Stomach smooth muscle (tissue), 2 donors: ENCODE measurements around the gene KRTAP10-11.

ENCODE experiments used
- H3K27ac ChIP-seq: one replicate; pipeline ENCODE4 v1.7.0; 2013; ENCODE audit warnings: mild to moderate bottlenecking, low read length, inconsistent platforms
- H3K27me3 ChIP-seq, 2 donors: one replicate each; pipeline ENCODE4 v1.7.0; 2013; ENCODE audit warnings: low read length in 2 of 2; ENCODE audit not compliant: insufficient read depth in 2 of 2, control insufficient read depth in 1 of 2
- H3K36me3 ChIP-seq, 2 donors: one replicate each; pipeline ENCODE4 v1.7.0; 2013; ENCODE audit warnings: low read length in 2 of 2; ENCODE audit not compliant: control insufficient read depth in 2 of 2, insufficient read depth in 2 of 2
- H3K4me1 ChIP-seq: one replicate; pipeline ENCODE4 v1.7.0; 2013; ENCODE audit warnings: low read length; ENCODE audit not compliant: control insufficient read depth, insufficient read depth
- H3K4me3 ChIP-seq, 2 donors: one replicate each; pipeline ENCODE4 v1.7.0; 2013; ENCODE audit warnings: low read length in 2 of 2
- H3K9ac ChIP-seq, 2 donors: one replicate each; pipeline ENCODE4 v1.7.0; 2013; ENCODE audit warnings: low read length in 2 of 2, mild to moderate bottlenecking in 1 of 2
- H3K9me3 ChIP-seq, 2 donors: one replicate each; pipeline ENCODE4 v1.7.0; 2013; ENCODE audit warnings: low read length in 2 of 2; ENCODE audit not compliant: control insufficient read depth in 2 of 2
- donor health status: healthy.
- donor health status: Pancreatic carcinoma.

Gene KRTAP10-11

GRCh38 chr21:44643741-44644310 is 2.4 kb upstream of the KRTAP10-11 start:
- no peak overlapping the region for H3K9ac ChIP-seq
- H3K27me3 ChIP-seq: peaks cover 5 to 22% of the 10 kb centered on the region in 2 donors
- peaks cover 0 to 11% of the 10 kb centered on the region in 2 donors for H3K9me3 ChIP-seq
- no peaks in the 10 kb centered on the region for H3K4me1 ChIP-seq
- no peak overlapping the region for H3K4me3 ChIP-seq
- H3K36me3 ChIP-seq: no peaks in the 10 kb centered on the region
- no peak overlapping the region for H3K27ac ChIP-seq

GRCh38 chr21:44644878-44645277 is 1.3 kb upstream of the KRTAP10-11 start:
- Histone ChIP-seq H3K36me3 (no peaks in the 10 kb centered on the region), H3K9me3 (peaks cover 0 to 10% of the 10 kb centered on the region in 2 donors), H3K4me1 (no peaks in the 10 kb centered on the region), H3K4me3 (no peak overlapping the region), H3K27ac (no peak overlapping the region), H3K9ac (no peak overlapping the region), H3K27me3 (peaks cover under 1 to 18% of the 10 kb centered on the region in 2 donors)

GRCh38 chr21:44647222-44647552 is 973 bp downstream of the KRTAP10-11 start:
- Histone ChIP-seq H3K36me3 (no peaks in the 10 kb centered on the region), H3K4me1 (no peaks in the 10 kb centered on the region), H3K27me3 (peaks cover 0 to 9% of the 10 kb centered on the region in 2 donors), H3K9me3 (peaks cover 0 to 4% of the 10 kb centered on the region in 2 donors), H3K4me3 (no peak overlapping the region), H3K9ac (no peak overlapping the region), H3K27ac (no peak overlapping the region)

- H3K27ac ChIP-seq: no peak overlapping the region
- H3K4me1 ChIP-seq: no peaks in the 10 kb centered on the region
- H3K36me3 ChIP-seq: no peaks in the 10 kb centered on the region
- peaks cover 2 to 9% of the 10 kb centered on the region in 2 donors for H3K27me3 ChIP-seq
- H3K9me3 ChIP-seq: peaks cover 0 to 4% of the 10 kb centered on the region in 2 donors
- no peak overlapping the region for H3K4me3 ChIP-seq
- H3K9ac ChIP-seq: no peak overlapping the region
These were observed 2.5 kb downstream of the KRTAP10-11 start for GRCh38 chr21:44648557-44649311.

- H3K4me3 ChIP-seq: no peak overlapping the region
- H3K4me1 ChIP-seq: no peaks in the 10 kb centered on the region
- H3K27me3 ChIP-seq: peaks cover 3 to 9% of the 10 kb centered on the region in 2 donors
- no peaks in the 10 kb centered on the region for H3K9me3 ChIP-seq
- H3K36me3 ChIP-seq: no peaks in the 10 kb centered on the region
- no peak overlapping the region for H3K27ac ChIP-seq
- H3K9ac ChIP-seq: no peak overlapping the region
These were observed 3.4 kb downstream of the KRTAP10-11 start for GRCh38 chr21:44649521-44650100.

DNA sequence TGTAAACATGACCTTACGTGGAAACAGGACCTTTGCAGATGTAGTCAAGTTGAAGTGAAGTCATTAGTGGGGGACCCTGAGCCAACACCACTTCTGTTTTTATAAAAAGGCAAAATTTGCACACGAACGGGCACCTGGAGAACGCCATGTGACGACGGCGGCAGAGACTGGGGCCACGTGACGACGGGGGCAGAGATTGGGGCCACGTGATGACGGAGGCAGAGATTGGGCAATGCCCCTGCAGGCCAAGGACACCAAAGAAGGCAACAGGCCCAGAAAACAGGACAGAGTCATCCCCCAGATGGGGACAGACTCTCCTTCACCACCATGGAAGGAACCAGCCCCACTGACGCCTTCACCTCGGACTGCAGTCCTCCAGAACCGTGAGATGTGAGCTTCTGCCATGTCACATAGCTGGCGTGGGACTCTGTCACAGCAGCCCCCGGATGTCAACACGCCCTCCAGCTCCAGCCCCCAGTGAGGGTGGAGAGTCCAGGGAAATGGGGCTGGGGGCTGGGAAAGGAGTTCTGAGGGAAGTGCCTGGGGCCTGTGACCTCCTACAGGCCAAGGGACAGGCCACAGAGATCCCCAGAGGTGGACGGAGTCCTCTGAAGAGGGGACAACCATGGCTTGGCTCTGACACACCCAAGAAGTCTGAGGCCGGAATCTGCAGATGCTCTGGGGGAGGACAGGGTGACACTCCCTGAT is 4.2 kb downstream of the KRTAP10-11 start:
- no peak overlapping the region for H3K27ac ChIP-seq
- peaks cover 3 to 9% of the 10 kb centered on the region in 2 donors for H3K27me3 ChIP-seq
- H3K4me3 ChIP-seq: no peak overlapping the region
- no peaks in the 10 kb centered on the region for H3K9me3 ChIP-seq
- H3K9ac ChIP-seq: no peak overlapping the region
- H3K4me1 ChIP-seq: no peaks in the 10 kb centered on the region
- no peaks in the 10 kb centered on the region for H3K36me3 ChIP-seq

- H3K4me3 ChIP-seq: no peak overlapping the region
- no peak overlapping the region for H3K9ac ChIP-seq
- H3K4me1 ChIP-seq: no peaks in the 10 kb centered on the region
- H3K9me3 ChIP-seq: peaks cover 0 to 3% of the 10 kb centered on the region in 2 donors
- H3K27ac ChIP-seq: no peak overlapping the region
- peaks cover 3 to 9% of the 10 kb centered on the region in 2 donors for H3K27me3 ChIP-seq
- no peaks in the 10 kb centered on the region for H3K36me3 ChIP-seq
These were observed 4.9 kb downstream of the KRTAP10-11 start for GRCh38 chr21:44650973-44651675.

GRCh38 chr21:44653123-44653522 is 6.9 kb downstream of the KRTAP10-11 start:
- Histone ChIP-seq H3K36me3 (no peaks in the 10 kb centered on the region), H3K27ac (no peak overlapping the region), H3K4me1 (peaks cover 2% of the 10 kb centered on the region), H3K4me3 (no peak overlapping the region), H3K9ac (no peak overlapping the region), H3K9me3 (peaks cover 2 to 5% of the 10 kb centered on the region in 2 donors), H3K27me3 (peaks cover 2 to 3% of the 10 kb centered on the region in 2 donors)

DNA sequence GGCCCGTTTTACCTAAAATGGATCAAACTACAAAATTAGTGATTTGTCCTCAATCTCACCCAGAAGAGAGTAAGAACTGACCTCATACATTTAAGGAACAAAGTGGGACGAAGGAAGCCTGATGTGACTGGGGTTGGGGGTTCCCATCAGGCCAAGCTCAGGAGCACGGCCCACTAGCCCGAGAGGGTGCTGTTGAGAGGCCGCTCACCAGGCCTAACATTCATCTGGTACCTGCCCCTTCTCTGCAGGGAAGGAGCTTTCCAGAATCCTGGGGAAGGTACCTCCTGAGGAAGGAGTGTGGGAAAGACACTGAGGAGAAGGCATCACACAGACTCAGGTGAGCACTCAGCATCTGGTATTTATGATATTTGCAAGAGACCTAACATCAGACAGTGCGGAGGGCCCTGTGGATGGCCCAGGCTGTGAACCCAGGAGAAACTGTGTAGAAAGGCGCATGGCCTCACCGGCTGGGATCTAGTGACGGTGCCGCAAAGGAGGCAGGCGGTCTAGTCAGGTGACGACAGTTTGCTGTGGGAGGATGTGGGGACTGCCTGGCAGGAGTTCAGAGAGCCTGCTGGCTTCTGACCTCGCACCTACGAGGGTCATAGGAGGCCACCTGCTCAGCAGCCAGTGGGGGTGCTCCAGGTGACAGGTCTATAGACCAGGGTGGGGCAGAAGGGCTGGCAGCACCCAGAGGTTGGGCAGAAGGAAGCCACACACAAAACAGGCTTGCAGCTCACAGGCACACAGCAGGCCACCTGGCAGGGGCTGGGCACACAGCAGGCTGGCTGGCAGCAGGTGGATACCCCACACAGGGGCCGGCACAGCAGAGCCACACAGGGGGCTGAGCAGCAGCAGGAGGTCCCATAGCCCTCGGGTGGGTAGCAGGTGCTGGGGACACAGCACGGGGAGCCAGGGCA is 7.7 kb downstream of the KRTAP10-11 start:
- Histone ChIP-seq H3K9me3 (peaks cover 2 to 5% of the 10 kb centered on the region in 2 donors), H3K4me1 (peaks cover 2% of the 10 kb centered on the region), H3K9ac (no peak overlapping the region), H3K36me3 (no peaks in the 10 kb centered on the region), H3K4me3 (no peak overlapping the region), H3K27ac (no peak overlapping the region), H3K27me3 (peaks cover 3 to 6% of the 10 kb centered on the region in 2 donors)
